ENCODE data around the gene MRPL33.

DNA sequence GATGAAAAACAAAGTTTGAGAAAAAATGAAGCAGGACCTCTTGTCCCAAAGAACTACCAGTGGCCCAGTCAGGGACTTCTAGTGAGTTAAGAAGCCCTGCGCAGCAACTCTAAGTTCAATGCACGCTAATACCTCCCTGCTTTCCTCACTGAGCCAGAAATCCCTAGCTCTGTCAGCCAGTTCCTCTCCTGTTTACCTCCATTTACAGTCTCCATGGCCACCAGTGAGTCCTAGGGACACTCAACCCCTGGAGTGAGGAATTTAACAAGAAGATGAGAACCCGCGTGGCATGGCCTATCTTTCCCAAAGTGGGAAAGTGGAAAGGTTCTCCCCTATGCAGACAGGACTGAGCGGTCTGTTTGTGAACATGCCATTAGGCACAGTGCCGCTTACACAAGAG lies 31.0 kb downstream of the MRPL33 start:
- TF ChIP-seq, protein P1, sequence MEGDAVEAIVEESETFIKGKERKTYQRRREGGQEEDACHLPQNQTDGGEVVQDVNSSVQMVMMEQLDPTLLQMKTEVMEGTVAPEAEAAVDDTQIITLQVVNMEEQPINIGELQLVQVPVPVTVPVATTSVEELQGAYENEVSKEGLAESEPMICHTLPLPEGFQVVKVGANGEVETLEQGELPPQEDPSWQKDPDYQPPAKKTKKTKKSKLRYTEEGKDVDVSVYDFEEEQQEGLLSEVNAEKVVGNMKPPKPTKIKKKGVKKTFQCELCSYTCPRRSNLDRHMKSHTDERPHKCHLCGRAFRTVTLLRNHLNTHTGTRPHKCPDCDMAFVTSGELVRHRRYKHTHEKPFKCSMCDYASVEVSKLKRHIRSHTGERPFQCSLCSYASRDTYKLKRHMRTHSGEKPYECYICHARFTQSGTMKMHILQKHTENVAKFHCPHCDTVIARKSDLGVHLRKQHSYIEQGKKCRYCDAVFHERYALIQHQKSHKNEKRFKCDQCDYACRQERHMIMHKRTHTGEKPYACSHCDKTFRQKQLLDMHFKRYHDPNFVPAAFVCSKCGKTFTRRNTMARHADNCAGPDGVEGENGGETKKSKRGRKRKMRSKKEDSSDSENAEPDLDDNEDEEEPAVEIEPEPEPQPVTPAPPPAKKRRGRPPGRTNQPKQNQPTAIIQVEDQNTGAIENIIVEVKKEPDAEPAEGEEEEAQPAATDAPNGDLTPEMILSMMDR (conservative IDR thresholded peaks at IDR 0.05; ENCODE audit: low read depth in 2 of 2): no peak
- no peak for TF ChIP-seq EZH2phosphoT487 (IDR thresholded peaks at IDR 0.05; ENCODE audit: unreplicated experiment)
- no peak for TF ChIP-seq POLR2AphosphoS5 (IDR thresholded peaks at IDR 0.05; ENCODE audit: low read depth)
- no peak for TF ChIP-seq EZH2 (IDR thresholded peaks at IDR 0.05; ENCODE audit: low read depth, unreplicated experiment)
- no peak for TF ChIP-seq ZNF114 (CRISPR knock-in tag; IDR thresholded peaks at IDR 0.05)
- TF ChIP-seq, protein P2, sequence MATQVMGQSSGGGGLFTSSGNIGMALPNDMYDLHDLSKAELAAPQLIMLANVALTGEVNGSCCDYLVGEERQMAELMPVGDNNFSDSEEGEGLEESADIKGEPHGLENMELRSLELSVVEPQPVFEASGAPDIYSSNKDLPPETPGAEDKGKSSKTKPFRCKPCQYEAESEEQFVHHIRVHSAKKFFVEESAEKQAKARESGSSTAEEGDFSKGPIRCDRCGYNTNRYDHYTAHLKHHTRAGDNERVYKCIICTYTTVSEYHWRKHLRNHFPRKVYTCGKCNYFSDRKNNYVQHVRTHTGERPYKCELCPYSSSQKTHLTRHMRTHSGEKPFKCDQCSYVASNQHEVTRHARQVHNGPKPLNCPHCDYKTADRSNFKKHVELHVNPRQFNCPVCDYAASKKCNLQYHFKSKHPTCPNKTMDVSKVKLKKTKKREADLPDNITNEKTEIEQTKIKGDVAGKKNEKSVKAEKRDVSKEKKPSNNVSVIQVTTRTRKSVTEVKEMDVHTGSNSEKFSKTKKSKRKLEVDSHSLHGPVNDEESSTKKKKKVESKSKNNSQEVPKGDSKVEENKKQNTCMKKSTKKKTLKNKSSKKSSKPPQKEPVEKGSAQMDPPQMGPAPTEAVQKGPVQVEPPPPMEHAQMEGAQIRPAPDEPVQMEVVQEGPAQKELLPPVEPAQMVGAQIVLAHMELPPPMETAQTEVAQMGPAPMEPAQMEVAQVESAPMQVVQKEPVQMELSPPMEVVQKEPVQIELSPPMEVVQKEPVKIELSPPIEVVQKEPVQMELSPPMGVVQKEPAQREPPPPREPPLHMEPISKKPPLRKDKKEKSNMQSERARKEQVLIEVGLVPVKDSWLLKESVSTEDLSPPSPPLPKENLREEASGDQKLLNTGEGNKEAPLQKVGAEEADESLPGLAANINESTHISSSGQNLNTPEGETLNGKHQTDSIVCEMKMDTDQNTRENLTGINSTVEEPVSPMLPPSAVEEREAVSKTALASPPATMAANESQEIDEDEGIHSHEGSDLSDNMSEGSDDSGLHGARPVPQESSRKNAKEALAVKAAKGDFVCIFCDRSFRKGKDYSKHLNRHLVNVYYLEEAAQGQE (IDR thresholded peaks at IDR 0.05; ENCODE audit: unreplicated experiment): no peak
